Spleen (tissue), 7 donors: ENCODE results near the gene C12orf43.

Experiments
- POLR2A ChIP-seq, 3 donors: fragments of 450-650 bp; IDR thresholded peaks; one replicate each; pipeline ENCODE4 v1.5.1; 2017; ENCODE audit warnings: antibody characterized with exemption in 3 of 3, mild to moderate bottlenecking in 1 of 3
- TF ChIP-seq, protein P1 (sequence below), 11 experiments: fragments of 200-600 bp in 7 of 11; fragments of 450-650 bp in 4 of 11; sonication (generic) in 4 of 11; IDR thresholded peaks in 8 of 11; conservative IDR thresholded peaks in 3 of 11; 1 replicate in 7 of 11; 2 replicates in 4 of 11; pipeline versions ENCODE4 v1.4.0 to v1.8.0; 2016 to 2021; ENCODE audit warnings: antibody characterized with exemption in 11 of 11, inconsistent platforms in 4 of 11, mild to moderate bottlenecking in 1 of 11
- donor health status: DM: no; HTN: no; CAD: no; lungs with moderate emphysema.
- donor health status: DM: no; HTN: no; CAD: no.
- donor health status: DM: no; HTN: no; CAD: no.

- TF ChIP-seq, protein P1, sequence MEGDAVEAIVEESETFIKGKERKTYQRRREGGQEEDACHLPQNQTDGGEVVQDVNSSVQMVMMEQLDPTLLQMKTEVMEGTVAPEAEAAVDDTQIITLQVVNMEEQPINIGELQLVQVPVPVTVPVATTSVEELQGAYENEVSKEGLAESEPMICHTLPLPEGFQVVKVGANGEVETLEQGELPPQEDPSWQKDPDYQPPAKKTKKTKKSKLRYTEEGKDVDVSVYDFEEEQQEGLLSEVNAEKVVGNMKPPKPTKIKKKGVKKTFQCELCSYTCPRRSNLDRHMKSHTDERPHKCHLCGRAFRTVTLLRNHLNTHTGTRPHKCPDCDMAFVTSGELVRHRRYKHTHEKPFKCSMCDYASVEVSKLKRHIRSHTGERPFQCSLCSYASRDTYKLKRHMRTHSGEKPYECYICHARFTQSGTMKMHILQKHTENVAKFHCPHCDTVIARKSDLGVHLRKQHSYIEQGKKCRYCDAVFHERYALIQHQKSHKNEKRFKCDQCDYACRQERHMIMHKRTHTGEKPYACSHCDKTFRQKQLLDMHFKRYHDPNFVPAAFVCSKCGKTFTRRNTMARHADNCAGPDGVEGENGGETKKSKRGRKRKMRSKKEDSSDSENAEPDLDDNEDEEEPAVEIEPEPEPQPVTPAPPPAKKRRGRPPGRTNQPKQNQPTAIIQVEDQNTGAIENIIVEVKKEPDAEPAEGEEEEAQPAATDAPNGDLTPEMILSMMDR (IDR thresholded peaks at IDR 0.05 in 8 of 11, conservative IDR thresholded peaks at IDR 0.05 in 3 of 11): no peak
- no peak for TF ChIP-seq POLR2A (IDR thresholded peaks at IDR 0.05)
Observed at GRCh38 chr12:120979220-120979861, 36.9 kb downstream of the C12orf43 start.
